ENCODE data around the gene MYOG.

MYOG gene

DNA sequence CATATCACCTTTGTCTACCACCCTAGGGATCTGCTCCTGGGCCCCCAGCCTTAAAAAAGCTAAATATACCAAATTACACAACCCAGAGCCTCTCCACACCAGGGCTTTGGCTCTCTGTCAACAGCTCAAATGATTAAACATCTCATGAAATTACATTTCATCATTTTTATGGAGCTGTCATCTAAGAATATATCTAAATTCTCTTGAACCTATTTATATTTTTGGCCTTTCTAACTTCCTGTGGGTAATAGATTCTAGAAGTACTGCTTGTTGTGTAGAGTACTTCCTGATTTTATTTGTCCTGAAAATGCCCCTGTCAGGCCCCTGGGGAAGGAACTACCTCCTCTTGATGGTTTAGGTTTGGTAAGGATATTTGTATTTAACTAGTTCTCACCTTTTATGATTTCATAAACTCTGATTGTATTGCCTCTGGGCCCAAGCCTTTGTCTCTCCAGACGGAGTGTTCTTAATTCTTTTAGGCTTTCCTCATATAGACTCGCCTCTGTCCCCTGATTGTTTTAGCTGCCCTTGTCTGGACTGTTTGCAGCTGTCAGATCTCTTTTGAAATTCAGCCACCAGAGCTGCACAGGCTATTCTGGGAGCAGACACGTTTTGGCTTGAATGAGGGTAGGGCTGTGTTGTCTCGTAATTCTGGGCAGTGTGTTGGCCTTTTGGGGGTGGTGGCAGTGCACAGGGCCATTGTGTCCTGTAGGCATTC lies 16.6 kb downstream of the MYOG start:
- H3K27me3 ChIP-seq (ENCODE audit: insufficient read depth, low read length, poor library complexity, severe bottlenecking) = no peaks in the 10 kb centered on the region
- H3K36me3 ChIP-seq (ENCODE audit: insufficient read depth, low read length) = no peaks in the 10 kb centered on the region
- no peaks in the 10 kb centered on the region for H3K9me2 ChIP-seq (replicated peaks; ENCODE audit: low read depth, low read length)
- no peaks in the 10 kb centered on the region for H3F3A ChIP-seq (ENCODE audit: low read depth)
- H3K79me2 ChIP-seq (ENCODE audit: insufficient read depth, low read length) = no peaks in the 10 kb centered on the region
- H3K9me3 ChIP-seq (ENCODE audit: insufficient read depth, low read depth, low read length) = no peaks in the 10 kb centered on the region
- no peak overlapping the region for H2AFZ ChIP-seq (ENCODE audit: low read length)
- no peak overlapping the region for H3K4me2 ChIP-seq (ENCODE audit: low read depth, low read length, poor library complexity, severe bottlenecking)
- no peaks in the 10 kb centered on the region for H4K20me1 ChIP-seq (ENCODE audit: insufficient read depth, low read length, poor library complexity, severe bottlenecking)
- peaks cover 8% of the 10 kb centered on the region for H3K4me1 ChIP-seq (ENCODE audit: insufficient read depth, low read length, poor library complexity, severe bottlenecking)
- TF ChIP-seq, protein P1, sequence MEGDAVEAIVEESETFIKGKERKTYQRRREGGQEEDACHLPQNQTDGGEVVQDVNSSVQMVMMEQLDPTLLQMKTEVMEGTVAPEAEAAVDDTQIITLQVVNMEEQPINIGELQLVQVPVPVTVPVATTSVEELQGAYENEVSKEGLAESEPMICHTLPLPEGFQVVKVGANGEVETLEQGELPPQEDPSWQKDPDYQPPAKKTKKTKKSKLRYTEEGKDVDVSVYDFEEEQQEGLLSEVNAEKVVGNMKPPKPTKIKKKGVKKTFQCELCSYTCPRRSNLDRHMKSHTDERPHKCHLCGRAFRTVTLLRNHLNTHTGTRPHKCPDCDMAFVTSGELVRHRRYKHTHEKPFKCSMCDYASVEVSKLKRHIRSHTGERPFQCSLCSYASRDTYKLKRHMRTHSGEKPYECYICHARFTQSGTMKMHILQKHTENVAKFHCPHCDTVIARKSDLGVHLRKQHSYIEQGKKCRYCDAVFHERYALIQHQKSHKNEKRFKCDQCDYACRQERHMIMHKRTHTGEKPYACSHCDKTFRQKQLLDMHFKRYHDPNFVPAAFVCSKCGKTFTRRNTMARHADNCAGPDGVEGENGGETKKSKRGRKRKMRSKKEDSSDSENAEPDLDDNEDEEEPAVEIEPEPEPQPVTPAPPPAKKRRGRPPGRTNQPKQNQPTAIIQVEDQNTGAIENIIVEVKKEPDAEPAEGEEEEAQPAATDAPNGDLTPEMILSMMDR (conservative IDR thresholded peaks at IDR 0.05; ENCODE audit: low read length) = no peak
- no peak for TF ChIP-seq EZH2phosphoT487 (IDR thresholded peaks at IDR 0.05; ENCODE audit: borderline replicate concordance)
- no peak overlapping the region for H3K4me3 ChIP-seq (ENCODE audit: low read length, poor library complexity, severe bottlenecking)
- H3K9ac ChIP-seq (ENCODE audit: low read depth, low read length, poor library complexity, severe bottlenecking) = no peak overlapping the region

DNA sequence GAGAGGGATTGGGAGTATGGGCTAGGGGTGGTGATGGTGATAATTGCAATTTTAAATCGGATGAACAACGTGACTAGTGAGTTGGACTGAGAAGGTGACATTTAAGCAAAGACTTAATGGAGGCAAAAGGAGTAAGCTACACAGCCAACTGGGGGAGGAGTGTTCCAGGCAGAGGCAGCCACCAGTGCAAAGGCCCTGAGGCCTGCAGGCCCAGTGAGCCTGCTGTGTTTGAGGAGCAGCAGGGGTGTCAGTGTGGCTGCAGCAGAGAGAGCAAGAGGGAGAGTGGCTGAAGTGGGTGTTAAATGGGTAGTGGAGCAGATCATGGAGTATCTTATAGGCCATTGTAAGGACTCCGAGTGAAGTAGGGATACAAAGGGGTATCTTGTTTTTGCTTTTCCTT lies 18.8 kb downstream of the MYOG start:
- TF ChIP-seq EZH2phosphoT487 (IDR thresholded peaks at IDR 0.05; ENCODE audit: borderline replicate concordance) = no peak
- TF ChIP-seq, protein P1 (conservative IDR thresholded peaks at IDR 0.05; ENCODE audit: low read length) = no peak
- Histone ChIP-seq H4K20me1 (ENCODE audit: insufficient read depth, low read length, poor library complexity, severe bottlenecking) (no peaks in the 10 kb centered on the region), H3F3A (ENCODE audit: low read depth) (no peaks in the 10 kb centered on the region)

DNA sequence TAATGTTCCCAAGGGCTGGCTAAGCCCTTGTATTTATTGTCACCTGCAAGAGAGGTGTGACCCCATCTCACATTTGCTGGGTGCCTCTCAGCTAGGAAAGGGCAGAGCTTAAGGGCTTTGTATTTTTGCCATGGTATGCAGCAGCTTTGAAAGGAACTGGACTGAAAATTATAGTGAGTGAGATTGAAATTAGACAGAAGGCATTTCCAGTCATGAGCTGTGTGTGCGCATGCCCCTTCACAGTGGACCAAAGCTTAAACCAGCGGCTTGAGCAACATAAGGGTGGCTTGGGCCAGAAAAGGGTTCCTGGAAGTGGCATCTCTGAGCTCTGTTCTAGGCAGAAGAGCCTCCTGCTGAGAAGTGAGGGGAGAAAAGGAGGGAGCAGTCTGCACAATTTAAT lies 19.8 kb downstream of the MYOG start:
- H4K20me1 ChIP-seq (ENCODE audit: insufficient read depth, low read length, poor library complexity, severe bottlenecking) = no peaks in the 10 kb centered on the region
- no peak overlapping the region for H3K9ac ChIP-seq (ENCODE audit: low read depth, low read length, poor library complexity, severe bottlenecking)
- no peaks in the 10 kb centered on the region for H3K36me3 ChIP-seq (ENCODE audit: insufficient read depth, low read length)
- no peak overlapping the region for H3K4me3 ChIP-seq (ENCODE audit: low read length, poor library complexity, severe bottlenecking)
- no peaks in the 10 kb centered on the region for H3K79me2 ChIP-seq (ENCODE audit: insufficient read depth, low read length)
- H3K9me3 ChIP-seq (ENCODE audit: insufficient read depth, low read depth, low read length) = no peaks in the 10 kb centered on the region
- no peak overlapping the region for H3K4me2 ChIP-seq (ENCODE audit: low read depth, low read length, poor library complexity, severe bottlenecking)
- H3K9me2 ChIP-seq (replicated peaks; ENCODE audit: low read depth, low read length) = no peaks in the 10 kb centered on the region
- no peaks in the 10 kb centered on the region for H3F3A ChIP-seq (ENCODE audit: low read depth)
- no peak for TF ChIP-seq EZH2phosphoT487 (IDR thresholded peaks at IDR 0.05; ENCODE audit: borderline replicate concordance)
- TF ChIP-seq, protein P1 (conservative IDR thresholded peaks at IDR 0.05; ENCODE audit: low read length) = no peak
- no peaks in the 10 kb centered on the region for H3K27me3 ChIP-seq (ENCODE audit: insufficient read depth, low read length, poor library complexity, severe bottlenecking)
- H3K4me1 ChIP-seq (ENCODE audit: insufficient read depth, low read length, poor library complexity, severe bottlenecking) = peaks cover 8% of the 10 kb centered on the region
- no peak overlapping the region for H2AFZ ChIP-seq (ENCODE audit: low read length)

More for the DNA sequence above, 18.8 kb downstream of the MYOG start:
- Histone ChIP-seq H3K9me2 (replicated peaks; ENCODE audit: low read depth, low read length) (no peaks in the 10 kb centered on the region), H3K36me3 (ENCODE audit: insufficient read depth, low read length) (no peaks in the 10 kb centered on the region), H3K27me3 (ENCODE audit: insufficient read depth, low read length, poor library complexity, severe bottlenecking) (no peaks in the 10 kb centered on the region), H3K4me3 (ENCODE audit: low read length, poor library complexity, severe bottlenecking) (no peak overlapping the region), H3K9ac (ENCODE audit: low read depth, low read length, poor library complexity, severe bottlenecking) (no peak overlapping the region), H2AFZ (ENCODE audit: low read length) (no peak overlapping the region), H3K79me2 (ENCODE audit: insufficient read depth, low read length) (no peaks in the 10 kb centered on the region), H3K9me3 (ENCODE audit: insufficient read depth, low read depth, low read length) (no peaks in the 10 kb centered on the region), H3K4me2 (ENCODE audit: low read depth, low read length, poor library complexity, severe bottlenecking) (no peak overlapping the region), H3K4me1 (ENCODE audit: insufficient read depth, low read length, poor library complexity, severe bottlenecking) (peaks cover 8% of the 10 kb centered on the region)
